HG03066 (cell line): Measurements from ENCODE around the gene HAUS1.
A peak's percentile ranks its signal among the peaks of the same experiment; 100 is the strongest.
"Not testable (repeated sequence)": the region's sequence is repeated elsewhere in the genome, so short reads cannot be mapped to it uniquely, and the experiment has no call there.

ENCODE experiments used
- ATAC-seq: cut with Tn5 transposase; IDR thresholded peaks from one replicate; pipeline ENCODE4 v1.9.1; 2021; ENCODE audit warnings: low read depth; ENCODE audit not compliant: unreplicated experiment

The HAUS1 gene

GRCh38 chr18:46084431-46084830 lies 19.8 kb upstream of the HAUS1 start:
- ATAC-seq = no peak

DNA sequence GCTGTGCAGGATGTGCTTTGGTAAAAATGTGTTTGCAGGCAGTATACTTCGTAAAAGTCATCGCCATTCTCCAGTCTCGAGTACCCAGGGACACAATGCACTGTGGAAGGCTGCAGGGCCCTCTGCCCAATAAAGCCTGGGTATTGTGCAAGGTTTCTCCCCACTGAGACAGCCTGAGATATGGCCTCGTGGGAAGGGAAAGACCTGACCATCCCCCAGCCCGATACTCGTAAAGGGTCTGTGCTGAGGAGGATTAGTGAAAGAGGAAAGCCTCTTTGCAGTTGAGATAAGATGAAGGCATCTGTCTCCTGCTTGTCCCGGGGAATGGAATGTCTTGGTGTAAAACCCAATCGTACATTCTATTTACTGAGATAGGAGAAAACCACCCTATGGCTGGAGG lies 15.7 kb upstream of the HAUS1 start:
- ATAC-seq = not testable (repeated sequence)

- ATAC-seq = no peak
These were observed 8.7 kb upstream of the HAUS1 start for GRCh38 chr18:46095532-46095931.

GRCh38 chr18:46096651-46097300 lies 7.4 kb upstream of the HAUS1 start:
- ATAC-seq = peak; percentile 27

DNA sequence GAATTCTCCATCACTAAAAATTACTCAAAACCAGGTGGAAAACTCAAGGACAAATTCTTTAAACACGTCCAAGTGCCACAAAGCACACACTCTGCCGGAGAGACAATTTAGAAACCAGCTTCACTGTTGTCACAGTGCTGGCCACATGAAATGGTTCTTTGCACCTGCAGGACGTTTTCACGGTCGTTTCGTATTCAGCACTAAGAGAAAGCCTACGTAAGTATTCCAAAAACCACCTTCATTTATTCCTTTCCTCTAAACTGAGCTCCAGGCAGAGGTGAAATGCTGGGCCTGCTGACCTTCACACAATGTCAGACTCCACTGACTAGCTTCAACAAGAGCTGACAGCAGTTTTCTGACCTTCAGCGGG lies 6.8 kb upstream of the HAUS1 start:
- ATAC-seq = peak; percentile 26

DNA sequence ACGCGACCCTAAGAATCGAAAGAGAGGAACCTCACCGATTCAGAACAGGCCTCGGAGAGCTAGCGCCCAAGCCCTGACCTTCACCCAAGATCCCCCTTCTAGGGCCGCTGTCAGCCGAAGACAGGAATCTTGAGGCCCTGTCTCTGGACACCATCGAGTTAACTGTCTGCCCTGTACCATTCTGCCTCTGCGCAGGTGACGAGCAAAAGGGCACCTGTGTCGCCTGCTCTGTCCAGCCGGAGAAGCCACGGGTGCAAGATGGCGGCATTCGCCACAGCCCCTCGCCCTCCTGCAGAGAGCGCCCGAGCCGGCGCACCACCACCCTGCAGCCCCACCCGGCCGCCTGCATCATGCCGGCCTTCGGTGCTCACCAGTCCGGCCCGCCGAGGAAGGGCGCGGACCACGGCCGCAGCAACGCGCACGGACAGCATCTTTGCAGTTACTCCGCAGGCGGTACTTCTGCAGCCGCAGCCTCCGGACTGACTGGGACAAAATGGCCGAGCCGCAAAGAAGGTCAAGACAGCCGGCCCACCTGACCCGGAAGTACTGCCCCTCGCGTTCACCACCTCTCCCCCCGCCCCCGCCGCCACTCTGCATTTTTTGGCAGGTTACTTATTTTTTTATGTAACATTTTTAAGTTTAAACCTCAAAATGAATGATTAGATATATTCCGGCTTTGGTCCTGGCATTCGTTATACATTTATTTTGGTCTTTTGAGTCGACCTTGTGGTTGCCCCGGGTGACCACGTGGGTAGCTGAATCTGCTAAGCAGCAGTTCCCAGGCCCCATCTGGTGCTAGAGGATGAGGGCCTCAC lies 6.2 kb upstream of the HAUS1 start, which contains the start of gene ATP5F1A:
ATP5F1A (minus strand) TSS at position 496 of the 815 bp plus-strand sequence; CDS start at position 431, 65 bp downstream.
- peak; percentile 81 for ATAC-seq

DNA sequence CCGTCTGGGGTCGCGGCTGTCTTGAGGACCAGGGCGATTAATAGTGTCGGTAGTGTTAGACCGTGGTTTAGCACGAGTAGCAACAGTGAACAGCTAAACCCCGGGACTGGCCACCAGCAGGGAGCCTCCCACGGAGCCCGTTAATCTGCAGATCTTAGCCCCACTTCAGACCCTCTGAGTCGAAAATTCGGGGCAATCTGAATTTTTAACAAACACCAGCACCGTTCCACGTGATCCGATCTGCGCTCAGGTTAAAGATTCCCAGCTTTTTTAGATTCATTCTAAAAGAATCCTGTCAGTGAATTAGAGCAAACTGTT lies 5.6 kb upstream of the HAUS1 start:
- no peak for ATAC-seq

DNA sequence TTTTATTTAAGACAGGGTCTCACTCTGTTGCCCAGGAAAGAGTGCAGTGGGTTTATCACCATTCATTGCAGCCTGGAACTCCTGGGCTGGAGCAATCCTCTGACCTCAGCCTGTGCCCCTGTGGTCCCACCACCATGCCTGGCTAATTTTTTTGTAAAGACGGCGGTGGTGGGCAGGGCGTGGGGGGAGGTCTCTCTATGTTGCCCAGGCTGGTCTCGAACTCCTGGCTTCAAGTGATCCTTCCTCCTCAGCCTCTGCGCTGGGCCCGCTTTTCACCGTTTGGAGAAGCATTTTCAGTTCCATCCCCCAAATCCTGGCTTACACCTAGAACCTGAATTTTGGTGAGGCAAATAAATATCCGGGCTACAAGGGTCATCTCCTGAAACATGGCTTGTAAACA lies 4.7 kb upstream of the HAUS1 start:
- no peak for ATAC-seq

DNA sequence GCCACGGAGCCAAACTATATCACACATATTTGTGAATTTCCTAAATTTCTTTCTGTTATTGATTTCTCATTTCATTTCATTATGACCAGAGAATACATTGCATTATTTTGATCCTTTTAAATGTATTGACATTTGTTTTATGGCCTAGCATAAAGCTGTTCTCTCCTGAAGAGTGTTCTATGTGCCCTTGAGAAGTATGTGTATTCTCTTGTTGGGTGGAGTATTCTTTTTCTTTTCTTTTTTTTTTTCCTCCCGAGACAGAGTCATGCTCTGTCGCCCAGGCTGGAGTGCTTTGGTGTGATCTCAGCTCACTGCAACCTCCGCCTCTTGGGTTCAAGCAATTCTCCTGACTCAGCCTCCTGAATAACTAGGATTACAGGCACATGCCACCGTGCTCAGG lies 5.2 kb downstream of the HAUS1 start:
- ATAC-seq = no peak

DNA sequence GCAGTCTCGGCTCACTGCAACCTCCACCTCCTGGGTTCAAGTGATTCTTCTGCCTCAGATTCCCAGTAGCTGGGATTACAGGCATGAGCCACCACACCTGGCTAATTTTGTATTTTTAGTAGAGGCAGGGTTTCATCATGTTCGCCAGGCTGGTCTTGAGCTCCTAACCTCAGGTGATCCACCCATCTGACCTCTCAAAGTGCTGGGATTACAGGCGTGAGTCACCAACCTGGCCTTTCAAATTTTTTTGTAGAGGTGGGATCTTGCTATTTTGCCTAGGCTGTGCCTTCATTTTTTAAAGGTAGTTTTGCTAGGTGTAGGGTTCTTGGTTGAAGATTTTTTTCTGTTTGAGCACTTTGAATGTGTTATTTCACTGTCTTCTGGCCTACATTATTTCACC lies 6.2 kb downstream of the HAUS1 start:
- no peak for ATAC-seq

- ATAC-seq = no peak
These were observed 9.6 kb downstream of the HAUS1 start for GRCh38 chr18:46113751-46114150.

DNA sequence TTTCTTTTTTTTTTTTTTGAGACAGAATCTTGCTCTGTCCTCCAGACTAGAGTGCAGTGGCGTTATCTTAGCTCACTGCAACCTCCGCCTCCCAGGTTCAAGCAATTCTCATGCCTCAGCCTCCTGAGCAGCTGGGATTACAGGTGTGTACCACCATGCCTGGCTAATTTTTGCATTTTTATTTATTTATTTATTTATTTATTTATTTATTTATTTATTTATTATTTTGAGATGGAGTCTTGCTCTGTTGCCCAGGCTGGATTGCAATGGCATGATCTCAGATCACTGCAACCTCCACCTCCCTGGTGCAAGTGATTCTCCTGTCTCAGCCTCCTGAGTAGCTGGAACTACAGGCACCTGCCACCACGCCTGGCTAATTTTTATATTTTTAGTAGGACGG lies 22.4 kb downstream of the HAUS1 start:
- not testable (repeated sequence) for ATAC-seq

- ATAC-seq = no peak
These were observed 25.9 kb downstream of the HAUS1 start for GRCh38 chr18:46130061-46130460.

GRCh38 chr18:46130549-46130948 lies 26.4 kb downstream of the HAUS1 start:
- not testable (repeated sequence) for ATAC-seq

GRCh38 chr18:46133534-46133933 lies 29.3 kb downstream of the HAUS1 start:
- no peak for ATAC-seq

DNA sequence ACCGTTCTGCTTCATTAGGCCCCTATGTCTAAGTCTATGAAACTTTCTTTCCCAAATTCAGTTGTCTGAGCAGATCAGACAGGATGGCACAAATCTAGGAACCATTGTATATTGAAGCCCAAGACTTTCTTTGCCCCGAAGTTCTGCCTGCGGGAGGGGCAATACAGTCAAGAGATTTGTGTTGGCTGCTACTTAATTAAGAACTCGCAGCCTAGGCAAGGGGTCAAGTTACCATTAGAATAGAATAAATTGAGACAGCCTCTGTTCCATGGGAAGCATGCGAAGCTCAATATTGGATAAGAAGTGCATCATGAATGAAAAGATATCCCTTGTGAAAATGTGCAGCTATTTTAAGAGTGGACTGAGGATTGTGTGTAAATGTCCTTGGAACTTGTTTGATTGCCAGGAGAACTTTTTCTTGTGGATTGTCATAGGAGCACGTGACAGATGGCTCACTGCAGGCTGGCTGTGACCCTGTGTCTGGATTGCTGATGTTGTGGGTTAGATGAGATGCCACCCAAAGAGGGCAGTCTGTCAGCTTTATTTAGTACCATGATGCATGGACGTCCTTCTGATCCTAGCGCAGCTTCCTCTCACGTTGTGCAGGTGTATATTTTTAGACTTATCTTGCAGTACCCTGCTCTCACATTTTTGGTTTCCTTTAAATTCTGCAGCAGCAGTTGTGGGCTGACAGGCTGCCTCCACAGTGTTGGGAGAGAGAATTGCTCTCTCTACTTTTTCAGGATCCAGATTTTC lies 30.9 kb downstream of the HAUS1 start:
- ATAC-seq = no peak

- no peak for ATAC-seq
These were observed 36.0 kb downstream of the HAUS1 start for GRCh38 chr18:46140173-46140572.

- no peak for ATAC-seq
These were observed 37.0 kb downstream of the HAUS1 start for GRCh38 chr18:46141199-46141598.

- ATAC-seq = no peak
These were observed 44.6 kb downstream of the HAUS1 start for GRCh38 chr18:46148810-46149209.

DNA sequence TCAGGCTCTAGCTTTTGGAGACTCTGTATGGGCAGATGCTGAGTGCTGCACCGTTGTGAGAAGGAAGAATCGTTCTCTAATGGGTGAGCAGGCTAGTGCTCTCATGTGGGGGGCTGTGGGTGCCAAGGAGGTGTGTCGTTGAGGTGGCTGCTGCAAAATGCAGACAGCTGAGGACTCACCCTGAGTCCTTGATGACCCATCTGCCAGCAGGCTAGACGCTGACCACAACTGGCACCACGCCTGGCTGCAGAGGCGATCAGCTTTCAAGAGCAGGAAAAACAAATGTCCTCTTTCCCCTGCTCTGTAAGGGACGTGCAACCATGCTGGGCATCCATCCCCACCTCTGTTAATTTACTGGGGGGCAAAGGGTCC lies 48.2 kb downstream of the HAUS1 start:
- ATAC-seq = no peak

- ATAC-seq = no peak
These were observed 48.8 kb downstream of the HAUS1 start for GRCh38 chr18:46152808-46153617.
